ENCODE results near the gene PLXNA3. TPM values are rescaled to one million over a fixed set of nuclear protein-coding genes. Genes with fewer than 3 reads are reported as not detected.

The PLXNA3 gene
- total RNA-seq, 2 experiments from 2014 or later, result 35.1 to 38.1 TPM

DNA sequence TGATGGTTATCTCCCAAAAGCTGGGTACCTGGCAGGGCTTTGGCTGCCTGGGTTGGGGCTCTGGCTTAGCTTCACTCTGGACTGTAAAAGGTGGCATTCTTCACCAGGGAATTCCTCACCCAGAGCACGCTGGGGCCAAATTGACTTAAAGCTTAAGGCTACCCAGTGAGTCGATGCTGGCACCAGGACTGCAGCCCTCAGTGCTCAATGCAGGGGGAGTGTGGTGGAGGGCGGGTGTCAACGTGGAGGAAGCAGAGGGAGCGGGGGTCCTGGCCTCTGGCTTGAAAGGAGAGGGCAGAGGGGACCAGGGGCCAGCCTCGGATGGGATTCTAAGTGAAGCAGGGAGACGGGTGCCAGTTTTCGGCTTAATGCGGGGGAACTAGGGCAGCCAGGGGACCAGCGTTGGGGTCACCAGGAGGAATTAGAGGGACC is 14.6 kb upstream of the PLXNA3 start:
- H3K36me3 Mint-ChIP-seq (ENCODE audit: low read depth), result peaks cover 25% of the 10 kb centered on the region
- ChIA-PET CTCF (no interaction called here), POLR2A (interaction anchor here (1.1 to 1.9 kb wide), 6 partner anchors 14 to 516 kb away, joined by 3 to 6 read pairs (median 3); partner anchors contain the start of genes ATP6AP1 and RPL10)
- ATAC-seq (ENCODE audit: poor library complexity), result peak; percentile 11
- H3K4me1 Mint-ChIP-seq (ENCODE audit: low read depth), result peaks cover 8% of the 10 kb centered on the region
- Histone ChIP-seq H3K4me3 (ENCODE audit: low read length) (peak overlapping the region; percentile 44), H3K36me3 (ENCODE audit: insufficient read depth, low read length) (peaks cover 35% of the 10 kb centered on the region), H3K4me1 (ENCODE audit: insufficient read depth, low read length) (peaks cover 68% of the 10 kb centered on the region), H3K9me3 (ENCODE audit: control insufficient read depth in 1 of 2, insufficient read depth in 1 of 2, low read length in 2 of 2) (no peaks in the 10 kb centered on the region), H3K27ac (ENCODE audit: low read depth in 1 of 2, low read length in 2 of 2) (peak overlapping the region; percentile 69), H3K27me3 (ENCODE audit: control insufficient read depth in 1 of 2, insufficient read depth in 2 of 2, low read length in 2 of 2) (no peaks in the 10 kb centered on the region)
- TF ChIP-seq, protein P1, sequence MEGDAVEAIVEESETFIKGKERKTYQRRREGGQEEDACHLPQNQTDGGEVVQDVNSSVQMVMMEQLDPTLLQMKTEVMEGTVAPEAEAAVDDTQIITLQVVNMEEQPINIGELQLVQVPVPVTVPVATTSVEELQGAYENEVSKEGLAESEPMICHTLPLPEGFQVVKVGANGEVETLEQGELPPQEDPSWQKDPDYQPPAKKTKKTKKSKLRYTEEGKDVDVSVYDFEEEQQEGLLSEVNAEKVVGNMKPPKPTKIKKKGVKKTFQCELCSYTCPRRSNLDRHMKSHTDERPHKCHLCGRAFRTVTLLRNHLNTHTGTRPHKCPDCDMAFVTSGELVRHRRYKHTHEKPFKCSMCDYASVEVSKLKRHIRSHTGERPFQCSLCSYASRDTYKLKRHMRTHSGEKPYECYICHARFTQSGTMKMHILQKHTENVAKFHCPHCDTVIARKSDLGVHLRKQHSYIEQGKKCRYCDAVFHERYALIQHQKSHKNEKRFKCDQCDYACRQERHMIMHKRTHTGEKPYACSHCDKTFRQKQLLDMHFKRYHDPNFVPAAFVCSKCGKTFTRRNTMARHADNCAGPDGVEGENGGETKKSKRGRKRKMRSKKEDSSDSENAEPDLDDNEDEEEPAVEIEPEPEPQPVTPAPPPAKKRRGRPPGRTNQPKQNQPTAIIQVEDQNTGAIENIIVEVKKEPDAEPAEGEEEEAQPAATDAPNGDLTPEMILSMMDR (IDR thresholded peaks at IDR 0.05), result no peak
- intact Hi-C loops (cut with DNase I, micrococcal nuclease), result no loop called here
- no peaks in the 10 kb centered on the region for H3K27me3 Mint-ChIP-seq
- H3K27ac Mint-ChIP-seq, result peak overlapping the region; percentile 88
- H3K4me3 Mint-ChIP-seq, result peak overlapping the region; percentile 86
- no peaks in the 10 kb centered on the region for H3K9me3 Mint-ChIP-seq
- DNase-seq, result no peak

- peaks cover 26% of the 10 kb centered on the region for H3K36me3 Mint-ChIP-seq (ENCODE audit: low read depth)
- intact Hi-C loops (cut with DNase I, micrococcal nuclease), result no loop called here
- peaks cover 8% of the 10 kb centered on the region for H3K4me1 Mint-ChIP-seq (ENCODE audit: low read depth)
- peaks cover 37% of the 10 kb centered on the region for H3K36me3 ChIP-seq (ENCODE audit: insufficient read depth, low read length)
- peak within 1 kb of the TSS; percentile 86 for H3K4me3 Mint-ChIP-seq
- H3K4me1 ChIP-seq (ENCODE audit: insufficient read depth, low read length), result peaks cover 61% of the 10 kb centered on the region
- H3K27ac Mint-ChIP-seq, result peak within 1 kb of the TSS; percentile 88
- no peaks in the 10 kb centered on the region for H3K27me3 ChIP-seq (ENCODE audit: control insufficient read depth in 1 of 2, insufficient read depth in 2 of 2, low read length in 2 of 2)
- ChIA-PET CTCF (no interaction called here), POLR2A (interaction anchor here (0.6 to 1.9 kb wide), 7 partner anchors 15 to 517 kb away, joined by 3 to 6 read pairs (median 3); partner anchors contain the start of genes ATP6AP1 and RPL10)
- peak within 1 kb of the TSS; percentile 69 for H3K27ac ChIP-seq (ENCODE audit: low read depth in 1 of 2, low read length in 2 of 2)
- TF ChIP-seq, protein P1 (IDR thresholded peaks at IDR 0.05), result no peak
- peak within 1 kb of the TSS; percentile 52 for H3K4me3 ChIP-seq (ENCODE audit: low read length)
- ATAC-seq (ENCODE audit: poor library complexity) (peak; percentile 80), DNase-seq (peak; percentile 19 to 89 (median 60))
- H3K9me3 ChIP-seq (ENCODE audit: control insufficient read depth in 1 of 2, insufficient read depth in 1 of 2, low read length in 2 of 2), result no peaks in the 10 kb centered on the region
- no peaks in the 10 kb centered on the region for H3K9me3 Mint-ChIP-seq
- H3K27me3 Mint-ChIP-seq, result no peaks in the 10 kb centered on the region
These were observed 13.9 kb upstream of the PLXNA3 start, which contains the start of gene FAM50A for GRCh38 chrX:154443992-154444754. TSS of gene FAM50A (plus strand) at chrX:154444141. CDS start at chrX:154444236, 95 bp downstream.

- DNase-seq, result no peak
These were observed 13.3 kb upstream of the PLXNA3 start for GRCh38 chrX:154444755-154445246.

More at GRCh38 chrX:154444755-154445246, 13.3 kb upstream of the PLXNA3 start:
- Mint-ChIP-seq H3K4me3 (peak overlapping the region; percentile 51), H3K4me1 (ENCODE audit: low read depth) (peaks cover 8% of the 10 kb centered on the region), H3K36me3 (ENCODE audit: low read depth) (peaks cover 27% of the 10 kb centered on the region), H3K27me3 (no peaks in the 10 kb centered on the region), H3K27ac (peak overlapping the region; percentile 58), H3K9me3 (no peaks in the 10 kb centered on the region)
- H3K4me3 ChIP-seq (ENCODE audit: low read length), result peak overlapping the region; percentile 52
- TF ChIP-seq, protein P1 (IDR thresholded peaks at IDR 0.05), result no peak
- no peaks in the 10 kb centered on the region for H3K9me3 ChIP-seq (ENCODE audit: control insufficient read depth in 1 of 2, insufficient read depth in 1 of 2, low read length in 2 of 2)
- no peak for ATAC-seq (ENCODE audit: poor library complexity)
- CTCF ChIA-PET, result no interaction called here
- POLR2A ChIA-PET, result interaction anchor here (1.4 to 1.9 kb wide), 2 partner anchors 35 to 46 kb away, joined by 3 to 6 read pairs; partner anchors contain the start of gene RPL10
- H3K4me1 ChIP-seq (ENCODE audit: insufficient read depth, low read length), result peaks cover 59% of the 10 kb centered on the region
- H3K27me3 ChIP-seq (ENCODE audit: control insufficient read depth in 1 of 2, insufficient read depth in 2 of 2, low read length in 2 of 2), result no peaks in the 10 kb centered on the region
- peaks cover 37% of the 10 kb centered on the region for H3K36me3 ChIP-seq (ENCODE audit: insufficient read depth, low read length)
- intact Hi-C loops (cut with DNase I, micrococcal nuclease), result no loop called here
- no peak overlapping the region for H3K27ac ChIP-seq (ENCODE audit: low read depth in 1 of 2, low read length in 2 of 2)
